HuH-7.5 (cell line): Measurements from ENCODE around the gene ATF6.
"Not testable (repeated sequence)": the region's sequence is repeated elsewhere in the genome, so short reads cannot be mapped to it uniquely, and the experiment has no call there.

Experiments
- DNase-seq: peaks from one replicate; pipeline ENCODE4 v3.0.0; 2011; ENCODE audit warnings: low spot score

The ATF6 gene

GRCh38 chr1:161735837-161736236 lies 30.3 kb upstream of the ATF6 start:
- DNase-seq: no peak

GRCh38 chr1:161736335-161736969 lies 29.7 kb upstream of the ATF6 start:
- no peak for DNase-seq

- no peak for DNase-seq
Observed at GRCh38 chr1:161737625-161738024, 28.5 kb upstream of the ATF6 start.

GRCh38 chr1:161738627-161739287 lies 27.4 kb upstream of the ATF6 start:
- DNase-seq: no peak

- DNase-seq: no peak
Observed at GRCh38 chr1:161739865-161740566, 26.1 kb upstream of the ATF6 start.

GRCh38 chr1:161740921-161741320 lies 25.2 kb upstream of the ATF6 start:
- DNase-seq: no peak

GRCh38 chr1:161743231-161743630 lies 22.9 kb upstream of the ATF6 start:
- DNase-seq: no peak

- DNase-seq: no peak
Observed at GRCh38 chr1:161747801-161748200, 18.3 kb upstream of the ATF6 start.

GRCh38 chr1:161749509-161750407 lies 16.4 kb upstream of the ATF6 start, which contains the start of gene DUSP12:
Gene DUSP12 (plus strand): TSS chr1:161749786. CDS start chr1:161749802, 16 bp downstream.
- DNase-seq: peak; percentile 59

- peak; percentile 8 for DNase-seq
Observed at GRCh38 chr1:161763522-161764098, 2.5 kb upstream of the ATF6 start.

- no peak for DNase-seq
Observed at GRCh38 chr1:161768461-161768860, 2.3 kb downstream of the ATF6 start.

GRCh38 chr1:161768986-161769672 lies 3.0 kb downstream of the ATF6 start:
- no peak for DNase-seq

- DNase-seq: not testable (repeated sequence)
Observed at GRCh38 chr1:161769673-161770045, 3.5 kb downstream of the ATF6 start.

GRCh38 chr1:161770250-161770649 lies 4.1 kb downstream of the ATF6 start:
- no peak for DNase-seq

- no peak for DNase-seq
Observed at GRCh38 chr1:161771161-161771560, 5.0 kb downstream of the ATF6 start.

- DNase-seq: no peak
Observed at GRCh38 chr1:161771973-161772372, 5.9 kb downstream of the ATF6 start.

- no peak for DNase-seq
Observed at GRCh38 chr1:161772397-161772796, 6.3 kb downstream of the ATF6 start.

GRCh38 chr1:161773791-161774190 lies 7.7 kb downstream of the ATF6 start:
- DNase-seq: no peak

- no peak for DNase-seq
Observed at GRCh38 chr1:161777261-161777660, 11.1 kb downstream of the ATF6 start.

- no peak for DNase-seq
Observed at GRCh38 chr1:161778522-161778921, 12.4 kb downstream of the ATF6 start.

- DNase-seq: no peak
Observed at GRCh38 chr1:161779393-161779792, 13.3 kb downstream of the ATF6 start.
